WTC11 (cell line): Measurements from ENCODE around the gene CROCC2. TPM values are rescaled to one million over a fixed set of nuclear protein-coding genes. Genes with fewer than 3 reads are reported as not detected.

Source experiments
- ATAC-seq: fragments of 200-7000 bp; cut with Tn5 transposase; 2 replicates; pipeline ENCODE4 v1.10.0; 2021; ENCODE audit warnings: mild to moderate bottlenecking, moderate library complexity
- CTCF ChIA-PET: fragments of 300-600 bp; sonication (Branson Sonifier 250); formaldehyde crosslinking; loops from one replicate; lab custom pipeline; 2021; ENCODE audit warnings: antibody characterized with exemption; lab: Charles Lee
- POLR2A ChIA-PET: fragments of 350-600 bp; sonication (Branson Sonifier 250); formaldehyde crosslinking; loops from one replicate; lab custom pipeline; 2021; ENCODE audit warnings: antibody characterized with exemption; lab: Charles Lee
- DNase-seq: peaks from one replicate; pipeline ENCODE4 v3.0.0; 2021; ENCODE audit warnings: low spot score
- H3K27ac Mint-ChIP-seq: 2 replicates; pipeline ENCODE4 v1.8.0; 2021; ENCODE audit warnings: mixed read lengths
- H3K27me3 Mint-ChIP-seq: 2 replicates; pipeline ENCODE4 v1.8.0; 2021; ENCODE audit warnings: low read depth, mild to moderate bottlenecking, moderate library complexity, mixed read lengths
- H3K36me3 Mint-ChIP-seq: 2 replicates; pipeline ENCODE4 v1.8.0; 2021; ENCODE audit warnings: mixed read lengths
- H3K4me1 Mint-ChIP-seq: 2 replicates; pipeline ENCODE4 v1.8.0; 2022; ENCODE audit warnings: mixed read lengths
- H3K4me3 Mint-ChIP-seq: 2 replicates; pipeline ENCODE4 v1.8.0; 2021; ENCODE audit warnings: mild to moderate bottlenecking, moderate library complexity, mixed read lengths
- H3K9me3 Mint-ChIP-seq: 2 replicates; pipeline ENCODE4 v1.8.0; 2021; ENCODE audit warnings: mixed read lengths
- FOXJ3 ChIP-seq: sonication (generic); formaldehyde crosslinking; IDR thresholded peaks from 2 replicates; pipeline ENCODE4 v1.9.0; 2021; ENCODE audit warnings: missing genetic modification reagents, mild to moderate bottlenecking, borderline replicate concordance
- IRF2 ChIP-seq: sonication (generic); formaldehyde crosslinking; IDR thresholded peaks from 2 replicates; pipeline ENCODE4 v1.8.0; 2022; ENCODE audit warnings: low read depth, missing genetic modification reagents, borderline replicate concordance
- KAT7 ChIP-seq: sonication (generic); formaldehyde crosslinking; IDR thresholded peaks from 2 replicates; pipeline ENCODE4 v1.8.1; 2023; ENCODE audit warnings: missing genetic modification reagents, mild to moderate bottlenecking, borderline replicate concordance
- NR1H2 ChIP-seq: sonication (generic); formaldehyde crosslinking; IDR thresholded peaks from 2 replicates; pipeline ENCODE4 v1.9.0; 2021; ENCODE audit warnings: mild to moderate bottlenecking, moderate library complexity, missing genetic modification reagents
- OVOL2 ChIP-seq: fragments of 250-450 bp; sonication (Bioruptor Pico); IDR thresholded peaks from 2 replicates; pipeline ENCODE4 v1.9.0; 2021; ENCODE audit warnings: mild to moderate bottlenecking, borderline replicate concordance
- SMAD3 ChIP-seq: sonication (generic); formaldehyde crosslinking; IDR thresholded peaks from 2 replicates; pipeline ENCODE4 v1.8.0; 2022; ENCODE audit warnings: missing genetic modification reagents, mild to moderate bottlenecking, borderline replicate concordance
- SP1 ChIP-seq: sonication (generic); formaldehyde crosslinking; conservative IDR thresholded peaks from 2 replicates; pipeline ENCODE4 v1.8.1; 2022; ENCODE audit warnings: missing genetic modification reagents
- TCF7 ChIP-seq: sonication (generic); formaldehyde crosslinking; IDR thresholded peaks from 2 replicates; pipeline ENCODE4 v1.8.0; 2022; ENCODE audit warnings: mild to moderate bottlenecking, low read depth, missing genetic modification reagents, moderate library complexity
- TEAD1 ChIP-seq: sonication (generic); formaldehyde crosslinking; IDR thresholded peaks from 2 replicates; pipeline ENCODE4 v1.8.0; 2022; ENCODE audit warnings: mild to moderate bottlenecking, missing genetic modification reagents
- TP53 ChIP-seq: sonication (generic); formaldehyde crosslinking; IDR thresholded peaks from 2 replicates; pipeline ENCODE4 v1.8.1; 2023; ENCODE audit warnings: mild to moderate bottlenecking, missing genetic modification reagents
- ZNF121 ChIP-seq: sonication (generic); formaldehyde crosslinking; IDR thresholded peaks from 2 replicates; pipeline ENCODE4 v1.8.0; 2023; ENCODE audit warnings: missing genetic modification reagents
- ZNF138 ChIP-seq: sonication (generic); formaldehyde crosslinking; conservative IDR thresholded peaks from 2 replicates; pipeline ENCODE4 v1.8.1; 2022; ENCODE audit warnings: mild to moderate bottlenecking, moderate library complexity, missing genetic modification reagents
- total RNA-seq: library from RNA; stranded (reverse); gene quantifications from 3 replicates; pipeline ENCODE4 v1.2.3, GENCODE V29; 2021
- TF ChIP-seq, protein P1 (sequence below): fragments of 250-450 bp; sonication (Bioruptor Pico); IDR thresholded peaks from 2 replicates; pipeline ENCODE4 v1.8.0; 2021; ENCODE audit warnings: mild to moderate bottlenecking
- TF ChIP-seq, protein P2 (sequence below): fragments of 250-450 bp; sonication (Bioruptor Pico); IDR thresholded peaks from 2 replicates; pipeline ENCODE4 v1.9.0; 2021; ENCODE audit warnings: mild to moderate bottlenecking
- TF ChIP-seq, protein P3 (sequence below): sonication (generic); formaldehyde crosslinking; conservative IDR thresholded peaks from 2 replicates; pipeline ENCODE4 v1.8.1; 2023; ENCODE audit warnings: mild to moderate bottlenecking, low read depth, missing genetic modification reagents, moderate library complexity
- TF ChIP-seq, protein P4 (sequence below): sonication (generic); formaldehyde crosslinking; IDR thresholded peaks from 2 replicates; pipeline ENCODE4 v1.8.1; 2023; ENCODE audit warnings: mild to moderate bottlenecking, missing genetic modification reagents, borderline replicate concordance

CROCC2 gene
- total RNA-seq, 1 experiment from 2014 or later, result not detected

DNA sequence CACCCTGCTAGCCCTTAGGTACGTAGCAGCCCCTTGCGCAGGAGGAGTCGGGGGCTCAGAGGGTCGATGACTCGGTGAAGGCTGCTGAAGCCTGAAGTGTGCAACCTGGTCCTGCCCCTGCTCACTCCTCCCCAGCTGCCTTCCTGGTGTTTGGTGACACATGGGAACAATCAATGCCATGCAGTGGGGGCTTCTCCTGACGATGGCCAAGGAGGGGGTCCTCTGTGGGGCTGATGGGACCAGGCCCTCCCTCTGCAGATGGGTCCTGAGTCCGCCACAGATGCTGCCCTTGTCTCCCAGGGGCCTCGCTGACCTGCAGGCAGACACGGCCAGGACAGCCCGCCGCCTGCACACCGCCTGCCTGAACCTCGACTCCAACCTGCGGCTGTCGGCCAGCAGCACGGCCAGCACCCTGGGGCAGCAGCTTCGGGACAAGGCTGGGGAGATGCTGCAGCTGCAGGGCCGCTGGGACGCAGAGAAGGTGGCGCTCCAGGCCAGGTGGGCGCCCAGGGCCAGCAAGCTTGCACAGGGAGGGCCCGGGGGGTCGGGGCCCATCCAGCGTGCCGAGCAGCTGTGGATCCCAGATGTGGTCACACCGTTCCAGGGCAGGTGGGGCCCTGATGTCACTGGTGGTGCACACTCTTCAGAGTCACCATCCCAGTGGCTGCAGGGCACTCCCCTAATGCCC lies 24.6 kb downstream of the CROCC2 start:
- no peak for TF ChIP-seq TP53
- TF ChIP-seq SMAD3 (CRISPR knock-in tag), result no peak
- TF ChIP-seq, protein P1, sequence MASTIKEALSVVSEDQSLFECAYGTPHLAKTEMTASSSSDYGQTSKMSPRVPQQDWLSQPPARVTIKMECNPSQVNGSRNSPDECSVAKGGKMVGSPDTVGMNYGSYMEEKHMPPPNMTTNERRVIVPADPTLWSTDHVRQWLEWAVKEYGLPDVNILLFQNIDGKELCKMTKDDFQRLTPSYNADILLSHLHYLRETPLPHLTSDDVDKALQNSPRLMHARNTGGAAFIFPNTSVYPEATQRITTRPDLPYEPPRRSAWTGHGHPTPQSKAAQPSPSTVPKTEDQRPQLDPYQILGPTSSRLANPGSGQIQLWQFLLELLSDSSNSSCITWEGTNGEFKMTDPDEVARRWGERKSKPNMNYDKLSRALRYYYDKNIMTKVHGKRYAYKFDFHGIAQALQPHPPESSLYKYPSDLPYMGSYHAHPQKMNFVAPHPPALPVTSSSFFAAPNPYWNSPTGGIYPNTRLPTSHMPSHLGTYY (CRISPR knock-in tag), result no peak
- TF ChIP-seq, protein P2, sequence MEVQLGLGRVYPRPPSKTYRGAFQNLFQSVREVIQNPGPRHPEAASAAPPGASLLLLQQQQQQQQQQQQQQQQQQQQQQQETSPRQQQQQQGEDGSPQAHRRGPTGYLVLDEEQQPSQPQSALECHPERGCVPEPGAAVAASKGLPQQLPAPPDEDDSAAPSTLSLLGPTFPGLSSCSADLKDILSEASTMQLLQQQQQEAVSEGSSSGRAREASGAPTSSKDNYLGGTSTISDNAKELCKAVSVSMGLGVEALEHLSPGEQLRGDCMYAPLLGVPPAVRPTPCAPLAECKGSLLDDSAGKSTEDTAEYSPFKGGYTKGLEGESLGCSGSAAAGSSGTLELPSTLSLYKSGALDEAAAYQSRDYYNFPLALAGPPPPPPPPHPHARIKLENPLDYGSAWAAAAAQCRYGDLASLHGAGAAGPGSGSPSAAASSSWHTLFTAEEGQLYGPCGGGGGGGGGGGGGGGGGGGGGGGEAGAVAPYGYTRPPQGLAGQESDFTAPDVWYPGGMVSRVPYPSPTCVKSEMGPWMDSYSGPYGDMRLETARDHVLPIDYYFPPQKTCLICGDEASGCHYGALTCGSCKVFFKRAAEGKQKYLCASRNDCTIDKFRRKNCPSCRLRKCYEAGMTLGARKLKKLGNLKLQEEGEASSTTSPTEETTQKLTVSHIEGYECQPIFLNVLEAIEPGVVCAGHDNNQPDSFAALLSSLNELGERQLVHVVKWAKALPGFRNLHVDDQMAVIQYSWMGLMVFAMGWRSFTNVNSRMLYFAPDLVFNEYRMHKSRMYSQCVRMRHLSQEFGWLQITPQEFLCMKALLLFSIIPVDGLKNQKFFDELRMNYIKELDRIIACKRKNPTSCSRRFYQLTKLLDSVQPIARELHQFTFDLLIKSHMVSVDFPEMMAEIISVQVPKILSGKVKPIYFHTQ (CRISPR knock-in tag), result no peak
- TF ChIP-seq KAT7, result no peak
- TF ChIP-seq OVOL2 (CRISPR knock-in tag), result no peak
- no peak for TF ChIP-seq ZNF121 (CRISPR knock-in tag)
- TF ChIP-seq TEAD1 (CRISPR knock-in tag), result no peak
- TF ChIP-seq IRF2 (CRISPR knock-in tag), result no peak
- TF ChIP-seq, protein P3, sequence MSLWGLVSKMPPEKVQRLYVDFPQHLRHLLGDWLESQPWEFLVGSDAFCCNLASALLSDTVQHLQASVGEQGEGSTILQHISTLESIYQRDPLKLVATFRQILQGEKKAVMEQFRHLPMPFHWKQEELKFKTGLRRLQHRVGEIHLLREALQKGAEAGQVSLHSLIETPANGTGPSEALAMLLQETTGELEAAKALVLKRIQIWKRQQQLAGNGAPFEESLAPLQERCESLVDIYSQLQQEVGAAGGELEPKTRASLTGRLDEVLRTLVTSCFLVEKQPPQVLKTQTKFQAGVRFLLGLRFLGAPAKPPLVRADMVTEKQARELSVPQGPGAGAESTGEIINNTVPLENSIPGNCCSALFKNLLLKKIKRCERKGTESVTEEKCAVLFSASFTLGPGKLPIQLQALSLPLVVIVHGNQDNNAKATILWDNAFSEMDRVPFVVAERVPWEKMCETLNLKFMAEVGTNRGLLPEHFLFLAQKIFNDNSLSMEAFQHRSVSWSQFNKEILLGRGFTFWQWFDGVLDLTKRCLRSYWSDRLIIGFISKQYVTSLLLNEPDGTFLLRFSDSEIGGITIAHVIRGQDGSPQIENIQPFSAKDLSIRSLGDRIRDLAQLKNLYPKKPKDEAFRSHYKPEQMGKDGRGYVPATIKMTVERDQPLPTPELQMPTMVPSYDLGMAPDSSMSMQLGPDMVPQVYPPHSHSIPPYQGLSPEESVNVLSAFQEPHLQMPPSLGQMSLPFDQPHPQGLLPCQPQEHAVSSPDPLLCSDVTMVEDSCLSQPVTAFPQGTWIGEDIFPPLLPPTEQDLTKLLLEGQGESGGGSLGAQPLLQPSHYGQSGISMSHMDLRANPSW, result no peak
- no peak for TF ChIP-seq TCF7 (CRISPR knock-in tag)
- no peak for TF ChIP-seq ZNF138 (CRISPR knock-in tag)
- no peak for TF ChIP-seq FOXJ3 (CRISPR knock-in tag)
- TF ChIP-seq, protein P4, sequence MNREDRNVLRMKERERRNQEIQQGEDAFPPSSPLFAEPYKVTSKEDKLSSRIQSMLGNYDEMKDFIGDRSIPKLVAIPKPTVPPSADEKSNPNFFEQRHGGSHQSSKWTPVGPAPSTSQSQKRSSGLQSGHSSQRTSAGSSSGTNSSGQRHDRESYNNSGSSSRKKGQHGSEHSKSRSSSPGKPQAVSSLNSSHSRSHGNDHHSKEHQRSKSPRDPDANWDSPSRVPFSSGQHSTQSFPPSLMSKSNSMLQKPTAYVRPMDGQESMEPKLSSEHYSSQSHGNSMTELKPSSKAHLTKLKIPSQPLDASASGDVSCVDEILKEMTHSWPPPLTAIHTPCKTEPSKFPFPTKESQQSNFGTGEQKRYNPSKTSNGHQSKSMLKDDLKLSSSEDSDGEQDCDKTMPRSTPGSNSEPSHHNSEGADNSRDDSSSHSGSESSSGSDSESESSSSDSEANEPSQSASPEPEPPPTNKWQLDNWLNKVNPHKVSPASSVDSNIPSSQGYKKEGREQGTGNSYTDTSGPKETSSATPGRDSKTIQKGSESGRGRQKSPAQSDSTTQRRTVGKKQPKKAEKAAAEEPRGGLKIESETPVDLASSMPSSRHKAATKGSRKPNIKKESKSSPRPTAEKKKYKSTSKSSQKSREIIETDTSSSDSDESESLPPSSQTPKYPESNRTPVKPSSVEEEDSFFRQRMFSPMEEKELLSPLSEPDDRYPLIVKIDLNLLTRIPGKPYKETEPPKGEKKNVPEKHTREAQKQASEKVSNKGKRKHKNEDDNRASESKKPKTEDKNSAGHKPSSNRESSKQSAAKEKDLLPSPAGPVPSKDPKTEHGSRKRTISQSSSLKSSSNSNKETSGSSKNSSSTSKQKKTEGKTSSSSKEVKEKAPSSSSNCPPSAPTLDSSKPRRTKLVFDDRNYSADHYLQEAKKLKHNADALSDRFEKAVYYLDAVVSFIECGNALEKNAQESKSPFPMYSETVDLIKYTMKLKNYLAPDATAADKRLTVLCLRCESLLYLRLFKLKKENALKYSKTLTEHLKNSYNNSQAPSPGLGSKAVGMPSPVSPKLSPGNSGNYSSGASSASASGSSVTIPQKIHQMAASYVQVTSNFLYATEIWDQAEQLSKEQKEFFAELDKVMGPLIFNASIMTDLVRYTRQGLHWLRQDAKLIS, result no peak
- no peak for TF ChIP-seq SP1 (CRISPR knock-in tag)
- TF ChIP-seq NR1H2 (CRISPR knock-in tag), result no peak
- Mint-ChIP-seq H3K27ac (no peak overlapping the region), H3K4me1 (no peaks in the 10 kb centered on the region), H3K9me3 (no peaks in the 10 kb centered on the region), H3K36me3 (no peaks in the 10 kb centered on the region), H3K4me3 (no peak overlapping the region), H3K27me3 (no peaks in the 10 kb centered on the region)
- DNase-seq, result no peak
- ATAC-seq, result no peak
- CTCF ChIA-PET, result no interaction called here
- POLR2A ChIA-PET, result no interaction called here
